PC-9 (cell line): ENCODE results near the gene OXSM. TPM values are rescaled to one million over a fixed set of nuclear protein-coding genes. Genes with fewer than 3 reads are reported as not detected.

ENCODE experiments used
- Bru-seq: library from RNA; stranded (reverse); fragments of 400-500 nt; gene quantifications from one replicate; lab custom pipeline; 2021; lab: Mats Ljungman, UMichigan
- BruChase-seq, 2 experiments: library from RNA; stranded (reverse); fragments of 400-500 nt; gene quantifications; one replicate each; lab custom pipeline; 2021; lab: Mats Ljungman, UMichigan
- BruUV-seq: library from RNA; stranded (reverse); fragments of 400-500 nt; replicated peaks from 2 replicates; lab custom pipeline; 2021; lab: Mats Ljungman, UMichigan
- CTCF ChIA-PET: fragments of 300-600 bp; sonication (Branson Sonifier 250); formaldehyde crosslinking; loops from one replicate; lab custom pipeline; 2022; ENCODE audit warnings: antibody characterized with exemption; lab: Charles Lee
- POLR2A ChIA-PET: fragments of 300-600 bp; sonication (Branson Sonifier 250); formaldehyde crosslinking; loops from one replicate; lab custom pipeline; 2022; ENCODE audit warnings: antibody characterized with exemption; ENCODE audit not compliant: unreplicated experiment; lab: Charles Lee
- DNase-seq, 2 experiments: peaks; one replicate each; pipeline versions ENCODE4 v3.0.0 to v3.0.0-alpha.2; 2015 to 2022; ENCODE audit warnings: mixed read lengths in 1 of 2
- H2AFZ ChIP-seq: fragments of 200-600 bp; sonication (generic); 2 replicates; pipeline ENCODE4 v1.8.1; 2017; ENCODE audit warnings: antibody characterized with exemption
- H3F3A ChIP-seq: fragments of 200-600 bp; sonication (generic); 2 replicates; pipeline ENCODE4 v1.8.1; 2017; ENCODE audit warnings: antibody characterized with exemption, mild to moderate bottlenecking, low read depth; ENCODE audit not compliant: insufficient read depth
- H3K27ac ChIP-seq: fragments of 200-600 bp; sonication (generic); 2 replicates; pipeline ENCODE4 v1.6.1; 2016; ENCODE audit warnings: mixed run types
- H3K27me3 ChIP-seq: fragments of 200-600 bp; sonication (generic); 2 replicates; pipeline ENCODE4 v1.6.1; 2016; ENCODE audit warnings: low read depth, mixed run types; ENCODE audit not compliant: insufficient read depth
- H3K36me3 ChIP-seq: fragments of 200-600 bp; sonication (generic); 2 replicates; pipeline ENCODE4 v1.6.1; 2016; ENCODE audit warnings: low read depth, mixed run types
- H3K4me1 ChIP-seq: fragments of 200-600 bp; sonication (generic); replicated peaks from 2 replicates; pipeline ENCODE4 v1.6.1; 2016; ENCODE audit warnings: mixed run types; ENCODE audit not compliant: insufficient read depth
- H3K4me2 ChIP-seq: fragments of 200-600 bp; sonication (generic); 2 replicates; pipeline ENCODE4 v1.6.1; 2017; ENCODE audit warnings: mixed run types
- H3K4me3 ChIP-seq: fragments of 200-600 bp; sonication (generic); 2 replicates; pipeline ENCODE4 v1.6.1; 2016; ENCODE audit warnings: mixed run types
- H3K79me2 ChIP-seq: fragments of 200-600 bp; sonication (generic); 2 replicates; pipeline ENCODE4 v1.6.1; 2017; ENCODE audit warnings: low read depth, mixed run types
- H3K9me2 ChIP-seq: fragments of 200-600 bp; sonication (generic); 2 replicates; pipeline ENCODE4 v1.8.1; 2017; ENCODE audit warnings: mild to moderate bottlenecking; ENCODE audit not compliant: insufficient read depth
- H3K9me3 ChIP-seq: fragments of 200-600 bp; sonication (generic); 2 replicates; pipeline ENCODE4 v1.8.1; 2016; ENCODE audit warnings: low read depth; ENCODE audit not compliant: insufficient read depth
- H4K20me1 ChIP-seq: fragments of 200-600 bp; sonication (generic); 2 replicates; pipeline ENCODE4 v1.8.1; 2017; ENCODE audit not compliant: insufficient read depth
- EZH2 ChIP-seq: fragments of 200-600 bp; sonication (generic); IDR thresholded peaks from 2 replicates; pipeline ENCODE4 v1.8.0; 2017; ENCODE audit warnings: antibody characterized with exemption, low read depth
- intact Hi-C: fragments of 100-400 bp; cut with micrococcal nuclease; formaldehyde crosslinking; loops from one replicate; pipeline ENCODE4 v1.10.0; 2022; ENCODE audit not compliant: unreplicated experiment
- long read RNA-seq: library from polyadenylated mRNA; stranded (forward); transcript quantifications from one replicate; pipeline ENCODE4 v2.0.0, GENCODE V29; 2022
- total RNA-seq: library from RNA; stranded (reverse); gene quantifications from 2 replicates; pipeline ENCODE4 v1.2.3, GENCODE V29; 2021
- TF ChIP-seq, protein P1 (sequence below): fragments of 200-600 bp; sonication (generic); conservative IDR thresholded peaks from 2 replicates; pipeline ENCODE4 v1.6.1; 2017; ENCODE audit warnings: mixed run types, antibody characterized with exemption, mild to moderate bottlenecking, moderate library complexity

Gene OXSM
- 11.6 and 13.8 TPM in 2 replicates for total RNA-seq
- Bru-seq, nascent RNA = percentile 66 among the genes with signal in this experiment
- BruChase-seq, experiment 1, labeled RNA remaining after a 2-hour chase = percentile 78 among the genes with signal in this experiment
- percentile 63 among the genes with signal in this experiment for BruChase-seq, experiment 2, labeled RNA remaining after a 6-hour chase
- long read RNA-seq, transcript OXSM-201 (3 exons, 1,519 nt) = major isoform, 29 of 37 reads
- long read RNA-seq, partial matches to known transcripts = 2 of 37 reads
- long read RNA-seq, other reads (novel, unspliced or antisense) = 5 of 37 reads

DNA sequence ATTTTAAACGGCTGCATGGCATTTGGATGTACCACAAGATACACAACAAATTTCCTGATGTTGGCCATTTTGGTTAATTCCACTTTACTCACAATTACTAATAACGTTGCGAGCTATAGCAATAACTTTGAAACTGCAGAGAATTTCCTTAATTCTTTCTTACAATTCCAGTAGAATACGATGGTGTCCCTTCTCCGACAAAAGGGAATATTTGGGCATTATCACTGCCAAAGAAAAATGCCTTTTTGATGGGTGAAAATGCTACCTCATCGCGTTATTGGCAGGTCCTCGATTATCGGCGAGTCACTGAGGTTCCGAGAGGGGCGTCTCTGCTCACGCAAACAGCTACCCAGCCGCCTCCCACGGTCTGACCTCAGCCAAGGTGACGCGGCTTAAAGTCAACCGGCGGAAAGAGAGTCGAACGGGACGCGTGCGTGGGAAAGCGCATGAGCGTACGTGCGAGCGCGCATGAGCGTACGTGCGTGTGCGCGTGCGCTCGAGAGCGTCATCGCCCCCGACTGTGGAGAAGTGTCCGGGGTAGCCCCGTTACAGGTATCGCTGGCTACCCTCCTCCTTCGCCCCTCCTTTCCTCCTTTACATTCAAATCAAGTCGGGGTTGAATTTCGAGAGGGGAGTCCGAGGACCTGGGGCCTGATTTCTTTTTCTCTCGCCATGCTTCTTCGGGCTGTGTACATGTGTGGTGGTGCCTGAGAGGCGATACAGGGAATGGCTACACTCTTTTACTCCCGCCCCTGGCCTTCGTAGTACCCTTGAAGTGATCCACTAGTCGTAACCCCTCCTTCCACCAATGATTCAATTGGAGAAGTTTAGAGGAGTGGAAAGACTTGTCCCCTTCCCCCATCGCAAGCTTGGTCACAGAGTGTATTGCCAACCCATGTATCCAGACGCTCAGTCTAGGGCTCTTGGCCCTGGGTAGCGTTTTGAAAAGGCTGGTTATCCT, at the start of gene OXSM:
OXSM (plus strand) TSS at position 495 of the 961 bp plus-strand sequence. CDS start 931 bp downstream, outside the sequence.
- H3K4me3 ChIP-seq = peak within 1 kb of the TSS; percentile 63
- peak; percentile 75 to 76 for DNase-seq
- H3K9me3 ChIP-seq = no peaks in the 10 kb centered on the region
- ChIA-PET POLR2A (no interaction called here), CTCF (no interaction called here)
- 0 out of 2 replicates have a peak, but pooled peaks cover 6% of the 10 kb centered on the region for H3K36me3 ChIP-seq
- peaks cover 9% of the 10 kb centered on the region; the same call in 1 of the 2 replicates for H3F3A ChIP-seq
- peak within 1 kb of the TSS; percentile 71 for H3K27ac ChIP-seq
- H4K20me1 ChIP-seq = no peaks in the 10 kb centered on the region
- intact Hi-C loops = no loop called here
- no peak for TF ChIP-seq EZH2
- TF ChIP-seq, protein P1, sequence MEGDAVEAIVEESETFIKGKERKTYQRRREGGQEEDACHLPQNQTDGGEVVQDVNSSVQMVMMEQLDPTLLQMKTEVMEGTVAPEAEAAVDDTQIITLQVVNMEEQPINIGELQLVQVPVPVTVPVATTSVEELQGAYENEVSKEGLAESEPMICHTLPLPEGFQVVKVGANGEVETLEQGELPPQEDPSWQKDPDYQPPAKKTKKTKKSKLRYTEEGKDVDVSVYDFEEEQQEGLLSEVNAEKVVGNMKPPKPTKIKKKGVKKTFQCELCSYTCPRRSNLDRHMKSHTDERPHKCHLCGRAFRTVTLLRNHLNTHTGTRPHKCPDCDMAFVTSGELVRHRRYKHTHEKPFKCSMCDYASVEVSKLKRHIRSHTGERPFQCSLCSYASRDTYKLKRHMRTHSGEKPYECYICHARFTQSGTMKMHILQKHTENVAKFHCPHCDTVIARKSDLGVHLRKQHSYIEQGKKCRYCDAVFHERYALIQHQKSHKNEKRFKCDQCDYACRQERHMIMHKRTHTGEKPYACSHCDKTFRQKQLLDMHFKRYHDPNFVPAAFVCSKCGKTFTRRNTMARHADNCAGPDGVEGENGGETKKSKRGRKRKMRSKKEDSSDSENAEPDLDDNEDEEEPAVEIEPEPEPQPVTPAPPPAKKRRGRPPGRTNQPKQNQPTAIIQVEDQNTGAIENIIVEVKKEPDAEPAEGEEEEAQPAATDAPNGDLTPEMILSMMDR = no peak
- H3K4me2 ChIP-seq = peak within 1 kb of the TSS; percentile 88
- no peaks in the 10 kb centered on the region for H3K9me2 ChIP-seq
- H3K79me2 ChIP-seq = peaks cover 13% of the 10 kb centered on the region
- BruUV-seq = TSS peak; percentile 74
- H3K27me3 ChIP-seq = no peaks in the 10 kb centered on the region
- H2AFZ ChIP-seq = peak within 1 kb of the TSS; percentile 96
- peaks cover 18% of the 10 kb centered on the region for H3K4me1 ChIP-seq

DNA sequence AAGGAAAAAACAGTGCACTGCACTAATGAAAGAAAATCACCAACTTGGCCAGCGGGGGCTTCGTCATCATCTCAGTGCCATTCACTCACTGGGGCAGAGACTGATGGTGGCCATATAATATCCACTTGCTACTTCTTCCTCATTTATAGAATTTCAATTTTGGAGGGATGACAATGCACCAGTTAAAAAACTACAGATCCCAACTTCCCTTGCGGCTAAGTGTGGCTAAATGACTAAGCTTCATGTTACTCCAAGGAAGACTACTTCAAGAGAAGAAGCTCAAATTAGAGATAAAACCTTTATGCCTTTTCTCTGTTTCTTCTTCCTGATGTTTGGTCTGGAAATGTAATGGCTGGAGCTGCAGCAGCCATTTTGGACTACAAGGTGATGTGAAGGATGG, 45.4 kb upstream of the OXSM start:
- CTCF ChIA-PET = no interaction called here
- no peak for DNase-seq
- Histone ChIP-seq H3K36me3 (peaks cover 9% of the 10 kb centered on the region), H3K27ac (no peak overlapping the region), H3K4me2 (no peak overlapping the region), H4K20me1 (no peaks in the 10 kb centered on the region), H3K9me3 (no peaks in the 10 kb centered on the region), H3K79me2 (no peaks in the 10 kb centered on the region), H3K27me3 (no peaks in the 10 kb centered on the region), H3K4me1 (peaks cover 7% of the 10 kb centered on the region), H3K9me2 (no peaks in the 10 kb centered on the region), H3K4me3 (no peak overlapping the region), H2AFZ (no peak overlapping the region), H3F3A (no peaks in the 10 kb centered on the region)
- POLR2A ChIA-PET = no interaction called here
- TF ChIP-seq EZH2 = no peak
- TF ChIP-seq, protein P1 = no peak
- BruUV-seq = no TSS peak
- intact Hi-C loops = no loop called here

DNA sequence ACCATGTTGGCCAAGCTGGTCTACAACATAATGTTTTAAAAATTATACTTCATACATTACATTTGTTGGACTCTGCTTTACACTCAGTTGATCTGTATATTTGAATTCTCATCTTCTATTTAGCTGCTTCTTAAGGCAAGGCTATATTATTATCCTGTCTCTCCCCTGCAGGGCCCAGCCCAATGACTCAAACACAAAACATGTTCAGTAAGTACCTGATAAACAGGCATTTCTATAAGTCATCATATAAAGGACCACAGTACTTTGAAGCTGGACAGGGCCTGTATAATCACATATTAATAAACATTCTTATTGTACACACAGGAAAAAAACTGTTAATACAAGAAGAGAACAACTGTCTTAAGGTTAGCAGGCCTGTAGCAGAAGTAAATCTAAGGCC, 42.9 kb upstream of the OXSM start:
- POLR2A ChIA-PET = no interaction called here
- no peak for DNase-seq
- Histone ChIP-seq H2AFZ (no peak overlapping the region), H3K4me2 (no peak overlapping the region), H3K36me3 (peaks cover 13% of the 10 kb centered on the region), H3K4me3 (no peak overlapping the region), H3K27ac (no peak overlapping the region), H3K79me2 (no peaks in the 10 kb centered on the region), H3K9me3 (no peaks in the 10 kb centered on the region), H3K4me1 (peaks cover 7% of the 10 kb centered on the region), H3K9me2 (no peaks in the 10 kb centered on the region), H3K27me3 (no peaks in the 10 kb centered on the region), H3F3A (no peaks in the 10 kb centered on the region), H4K20me1 (no peaks in the 10 kb centered on the region)
- intact Hi-C loops = no loop called here
- TF ChIP-seq EZH2 = no peak
- TF ChIP-seq, protein P1 = no peak
- CTCF ChIA-PET = no interaction called here
- no TSS peak for BruUV-seq
